ENCODE results near the gene DYNAP.

DYNAP gene

GRCh38 chr18:54604211-54604610, 13.2 kb downstream of the DYNAP start:
- Histone ChIP-seq H3K4me3 (ENCODE audit: low read depth, low read length) (no peak overlapping the region), H3K27ac (ENCODE audit: low read depth, low read length) (no peak overlapping the region)

GRCh38 chr18:54606835-54607212, 15.8 kb downstream of the DYNAP start:
- no peaks in the 10 kb centered on the region for H3K79me2 ChIP-seq (ENCODE audit: control insufficient read depth, insufficient read depth, low read length, unreplicated experiment)
- no peak overlapping the region for H3K4me3 ChIP-seq (ENCODE audit: low read depth, low read length)
- peaks cover 38% of the 10 kb centered on the region for H3K27me3 ChIP-seq (ENCODE audit: insufficient read depth, low read length)
- no peak overlapping the region for H3K27ac ChIP-seq (ENCODE audit: low read depth, low read length)
- H2AFZ ChIP-seq (ENCODE audit: low read length, unreplicated experiment) = no peak overlapping the region
- no peaks in the 10 kb centered on the region for H3K36me3 ChIP-seq (ENCODE audit: insufficient read depth, low read length)
- peaks cover 5% of the 10 kb centered on the region for H3K4me1 ChIP-seq (ENCODE audit: control insufficient read depth, insufficient read depth, low read length, unreplicated experiment)

More at GRCh38 chr18:54604211-54604610, 13.2 kb downstream of the DYNAP start:
- no peak overlapping the region for H2AFZ ChIP-seq (ENCODE audit: low read length, unreplicated experiment)
- peaks cover 38% of the 10 kb centered on the region for H3K27me3 ChIP-seq (ENCODE audit: insufficient read depth, low read length)
- H3K4me1 ChIP-seq (ENCODE audit: control insufficient read depth, insufficient read depth, low read length, unreplicated experiment) = peaks cover 5% of the 10 kb centered on the region
- H3K36me3 ChIP-seq (ENCODE audit: insufficient read depth, low read length) = no peaks in the 10 kb centered on the region
- H3K79me2 ChIP-seq (ENCODE audit: control insufficient read depth, insufficient read depth, low read length, unreplicated experiment) = no peaks in the 10 kb centered on the region

GRCh38 chr18:54607213-54608027, 16.4 kb downstream of the DYNAP start:
- H3K27ac ChIP-seq (ENCODE audit: low read depth, low read length) = no peak overlapping the region
- H3K79me2 ChIP-seq (ENCODE audit: control insufficient read depth, insufficient read depth, low read length, unreplicated experiment) = no peaks in the 10 kb centered on the region
- no peak overlapping the region for H2AFZ ChIP-seq (ENCODE audit: low read length, unreplicated experiment)
- H3K27me3 ChIP-seq (ENCODE audit: insufficient read depth, low read length) = peaks cover 38% of the 10 kb centered on the region
- peaks cover 5% of the 10 kb centered on the region for H3K4me1 ChIP-seq (ENCODE audit: control insufficient read depth, insufficient read depth, low read length, unreplicated experiment)
- H3K4me3 ChIP-seq (ENCODE audit: low read depth, low read length) = no peak overlapping the region
- no peaks in the 10 kb centered on the region for H3K36me3 ChIP-seq (ENCODE audit: insufficient read depth, low read length)

- Histone ChIP-seq H3K27me3 (ENCODE audit: insufficient read depth, low read length) (peaks cover 43% of the 10 kb centered on the region), H2AFZ (ENCODE audit: low read length, unreplicated experiment) (no peak overlapping the region), H3K4me3 (ENCODE audit: low read depth, low read length) (no peak overlapping the region), H3K79me2 (ENCODE audit: control insufficient read depth, insufficient read depth, low read length, unreplicated experiment) (no peaks in the 10 kb centered on the region), H3K4me1 (ENCODE audit: control insufficient read depth, insufficient read depth, low read length, unreplicated experiment) (peaks cover 5% of the 10 kb centered on the region), H3K36me3 (ENCODE audit: insufficient read depth, low read length) (no peaks in the 10 kb centered on the region), H3K27ac (ENCODE audit: low read depth, low read length) (no peak overlapping the region)
Measured at GRCh38 chr18:54608028-54608642, 17.1 kb downstream of the DYNAP start.

- Histone ChIP-seq H2AFZ (ENCODE audit: low read length, unreplicated experiment) (no peak overlapping the region), H3K4me3 (ENCODE audit: low read depth, low read length) (no peak overlapping the region), H3K27ac (ENCODE audit: low read depth, low read length) (no peak overlapping the region), H3K4me1 (ENCODE audit: control insufficient read depth, insufficient read depth, low read length, unreplicated experiment) (peaks cover 5% of the 10 kb centered on the region), H3K36me3 (ENCODE audit: insufficient read depth, low read length) (no peaks in the 10 kb centered on the region), H3K79me2 (ENCODE audit: control insufficient read depth, insufficient read depth, low read length, unreplicated experiment) (no peaks in the 10 kb centered on the region), H3K27me3 (ENCODE audit: insufficient read depth, low read length) (peaks cover 39% of the 10 kb centered on the region)
Measured at GRCh38 chr18:54611816-54612215, 20.8 kb downstream of the DYNAP start.

GRCh38 chr18:54612237-54612636, 21.2 kb downstream of the DYNAP start:
- Histone ChIP-seq H3K4me1 (ENCODE audit: control insufficient read depth, insufficient read depth, low read length, unreplicated experiment) (peaks cover 5% of the 10 kb centered on the region), H3K79me2 (ENCODE audit: control insufficient read depth, insufficient read depth, low read length, unreplicated experiment) (no peaks in the 10 kb centered on the region), H2AFZ (ENCODE audit: low read length, unreplicated experiment) (no peak overlapping the region), H3K27ac (ENCODE audit: low read depth, low read length) (no peak overlapping the region), H3K27me3 (ENCODE audit: insufficient read depth, low read length) (peaks cover 37% of the 10 kb centered on the region), H3K36me3 (ENCODE audit: insufficient read depth, low read length) (no peaks in the 10 kb centered on the region), H3K4me3 (ENCODE audit: low read depth, low read length) (no peak overlapping the region)

- H3K4me3 ChIP-seq (ENCODE audit: low read depth, low read length) = no peak overlapping the region
- peaks cover 2% of the 10 kb centered on the region for H3K4me1 ChIP-seq (ENCODE audit: control insufficient read depth, insufficient read depth, low read length, unreplicated experiment)
- no peak overlapping the region for H2AFZ ChIP-seq (ENCODE audit: low read length, unreplicated experiment)
- H3K36me3 ChIP-seq (ENCODE audit: insufficient read depth, low read length) = no peaks in the 10 kb centered on the region
- H3K79me2 ChIP-seq (ENCODE audit: control insufficient read depth, insufficient read depth, low read length, unreplicated experiment) = no peaks in the 10 kb centered on the region
- no peak overlapping the region for H3K27ac ChIP-seq (ENCODE audit: low read depth, low read length)
- peaks cover 38% of the 10 kb centered on the region for H3K27me3 ChIP-seq (ENCODE audit: insufficient read depth, low read length)
Measured at GRCh38 chr18:54613174-54613573, 22.1 kb downstream of the DYNAP start.

- Histone ChIP-seq H3K27me3 (ENCODE audit: insufficient read depth, low read length) (peaks cover 40% of the 10 kb centered on the region; the same call in 1 of the 2 replicates), H3K4me1 (ENCODE audit: control insufficient read depth, insufficient read depth, low read length, unreplicated experiment) (no peaks in the 10 kb centered on the region), H3K79me2 (ENCODE audit: control insufficient read depth, insufficient read depth, low read length, unreplicated experiment) (no peaks in the 10 kb centered on the region), H3K4me3 (ENCODE audit: low read depth, low read length) (no peak overlapping the region), H3K36me3 (ENCODE audit: insufficient read depth, low read length) (no peaks in the 10 kb centered on the region), H3K27ac (ENCODE audit: low read depth, low read length) (no peak overlapping the region), H2AFZ (ENCODE audit: low read length, unreplicated experiment) (no peak overlapping the region)
Measured at GRCh38 chr18:54616220-54616848, 25.3 kb downstream of the DYNAP start.

- H3K4me1 ChIP-seq (ENCODE audit: control insufficient read depth, insufficient read depth, low read length, unreplicated experiment) = no peaks in the 10 kb centered on the region
- H3K4me3 ChIP-seq (ENCODE audit: low read depth, low read length) = no peak overlapping the region
- no peak overlapping the region for H2AFZ ChIP-seq (ENCODE audit: low read length, unreplicated experiment)
- no peak overlapping the region for H3K27ac ChIP-seq (ENCODE audit: low read depth, low read length)
- H3K36me3 ChIP-seq (ENCODE audit: insufficient read depth, low read length) = no peaks in the 10 kb centered on the region
- peaks cover 34% of the 10 kb centered on the region for H3K27me3 ChIP-seq (ENCODE audit: insufficient read depth, low read length)
- H3K79me2 ChIP-seq (ENCODE audit: control insufficient read depth, insufficient read depth, low read length, unreplicated experiment) = no peaks in the 10 kb centered on the region
Measured at GRCh38 chr18:54622084-54622483, 31.0 kb downstream of the DYNAP start.

- H3K4me3 ChIP-seq (ENCODE audit: low read depth, low read length) = no peak overlapping the region
- H2AFZ ChIP-seq (ENCODE audit: low read length, unreplicated experiment) = no peak overlapping the region
- no peaks in the 10 kb centered on the region for H3K79me2 ChIP-seq (ENCODE audit: control insufficient read depth, insufficient read depth, low read length, unreplicated experiment)
- no peaks in the 10 kb centered on the region for H3K4me1 ChIP-seq (ENCODE audit: control insufficient read depth, insufficient read depth, low read length, unreplicated experiment)
- no peak overlapping the region for H3K27ac ChIP-seq (ENCODE audit: low read depth, low read length)
- no peaks in the 10 kb centered on the region for H3K36me3 ChIP-seq (ENCODE audit: insufficient read depth, low read length)
- peaks cover 9% of the 10 kb centered on the region for H3K27me3 ChIP-seq (ENCODE audit: insufficient read depth, low read length)
Measured at GRCh38 chr18:54626779-54627178, 35.7 kb downstream of the DYNAP start.
